K562 (cell line): Measurements from ENCODE around the gene RNF138. TPM values are rescaled to one million over a fixed set of nuclear protein-coding genes. Genes with fewer than 3 reads are reported as not detected.
A peak's percentile ranks its signal among the peaks of the same experiment; 100 is the strongest.

Experiments
- ATAC-seq: fragments of 200-7000 bp; cut with Tn5 transposase; 3 replicates; pipeline ENCODE4 v1.9.1; 2020; ENCODE audit warnings: moderate library complexity
- BruUV-seq: library from RNA; stranded (reverse); fragments of 400-500 nt; replicated peaks from 2 replicates; lab custom pipeline; 2021; lab: Mats Ljungman, UMichigan
- CTCF ChIA-PET: fragments of 300-600 bp; formaldehyde crosslinking; extraction: SDS; loops from one replicate; lab custom pipeline; 2021; ENCODE audit warnings: low intra/inter-chr PET ratio; lab: Yijun Ruan, JAX
- POLR2A ChIA-PET: fragments of 300-600, 350-650 bp; sonication (Branson Sonifier 250); formaldehyde crosslinking; extraction: SDS; loops from one replicate; lab custom pipeline; 2021; ENCODE audit warnings: antibody characterized with exemption, inconsistent platforms; lab: Yijun Ruan, JAX
- DNase-seq, 4 experiments: peaks; one replicate each; pipeline versions ENCODE4 v3.0.0 to v3.0.0-alpha.2; 2011 to 2018; ENCODE audit warnings: low spot score in 3 of 4, mixed read lengths in 3 of 4; ENCODE audit errors: extremely low read depth in 1 of 4
- FAIRE-seq: peaks from 2 replicates; lab custom pipeline; 2011; peaks lifted over from hg19 to GRCh38; lab: Jason Lieb, UNC
- H2AFZ ChIP-seq: 2 replicates; pipeline ENCODE4 v1.6.0; 2011; ENCODE audit warnings: low read depth, low read length, control low read depth, inconsistent platforms
- H3K27ac ChIP-seq: fragments of 200-600 bp; 3 replicates; pipeline ENCODE4 v1.8.0; 2011; ENCODE audit warnings: low read depth, mild to moderate bottlenecking, control low read depth, inconsistent platforms, low read length, moderate library complexity, mixed read lengths; ENCODE audit errors: extremely low read depth
- H3K27me3 ChIP-seq, 2 experiments: fragments of 300-600 bp in 1 of 2; 2 replicates in 1 of 2; 3 replicates in 1 of 2; pipeline versions ENCODE4 v1.6.0 to v1.8.0; 2011; ENCODE audit warnings: inconsistent platforms in 2 of 2, low read length in 2 of 2, mild to moderate bottlenecking in 1 of 2, mixed read lengths in 1 of 2, moderate library complexity in 1 of 2; ENCODE audit not compliant: control insufficient read depth in 2 of 2, insufficient read depth in 2 of 2
- H3K36me3 ChIP-seq: fragments of 300-600 bp; 3 replicates; pipeline ENCODE4 v1.8.0; 2011; ENCODE audit warnings: mild to moderate bottlenecking, low read length, inconsistent platforms; ENCODE audit not compliant: control insufficient read depth, insufficient read depth
- H3K4me1 ChIP-seq, 2 experiments: fragments of 200-600 bp in 1 of 2; replicated peaks in 1 of 2; 2 replicates in 1 of 2; 3 replicates in 1 of 2; pipeline versions ENCODE4 v1.5.1 to v1.8.0; 2011; ENCODE audit warnings: inconsistent platforms in 2 of 2, low read length in 2 of 2, mild to moderate bottlenecking in 1 of 2, mixed read lengths in 1 of 2, moderate library complexity in 1 of 2; ENCODE audit not compliant: control insufficient read depth in 2 of 2, insufficient read depth in 2 of 2
- H3K4me2 ChIP-seq: 2 replicates; pipeline ENCODE4 v1.6.1; 2011; ENCODE audit warnings: low read length, control low read depth, inconsistent platforms, mixed read lengths; ENCODE audit not compliant: insufficient read depth
- H3K4me3 ChIP-seq: fragments of 200-600 bp; sonication (generic), shearing (Covaris generic); 2 replicates; pipeline ENCODE4 v1.5.1; 2016; ENCODE audit warnings: control low read depth, inconsistent platforms
- H3K79me2 ChIP-seq: fragments of 200-600 bp; 3 replicates; pipeline ENCODE4 v1.8.0; 2011; ENCODE audit warnings: low read length, inconsistent platforms; ENCODE audit not compliant: control insufficient read depth, insufficient read depth
- H3K9ac ChIP-seq, 2 experiments: 2 replicates each; pipeline versions ENCODE4 v1.6.0 to v1.6.1; 2011; ENCODE audit warnings: low read depth in 2 of 2, low read length in 2 of 2, control low read depth in 1 of 2, inconsistent platforms in 1 of 2, mild to moderate bottlenecking in 1 of 2, mixed read lengths in 1 of 2; ENCODE audit not compliant: insufficient read depth in 1 of 2
- H3K9me1 ChIP-seq: one replicate; pipeline ENCODE4 v1.6.0; 2011; ENCODE audit warnings: inconsistent platforms, mild to moderate bottlenecking, low read length, moderate library complexity; ENCODE audit not compliant: control insufficient read depth, insufficient read depth
- H3K9me3 ChIP-seq: replicated peaks from 2 replicates; pipeline ENCODE4 v1.5.1; 2011; ENCODE audit warnings: low read depth, low read length, inconsistent platforms; ENCODE audit not compliant: control insufficient read depth, insufficient read depth
- H4K20me1 ChIP-seq: replicated peaks from 2 replicates; pipeline ENCODE4 v1.6.1; 2011; ENCODE audit warnings: low read length, inconsistent platforms, mixed read lengths; ENCODE audit not compliant: control insufficient read depth, insufficient read depth
- ASH1L ChIP-seq: fragments of 450-650 bp; IDR thresholded peaks from 2 replicates; pipeline ENCODE4 v1.6.1; 2018; ENCODE audit warnings: borderline replicate concordance, mild to moderate bottlenecking, low read depth; ENCODE audit not compliant: partially characterized antibody
- ATF7 ChIP-seq: fragments of 450-650 bp; IDR thresholded peaks from 2 replicates; pipeline ENCODE4 v1.7.1; 2014; ENCODE audit warnings: mild to moderate bottlenecking, moderate library complexity
- BCOR ChIP-seq: fragments of 450-650 bp; IDR thresholded peaks from 2 replicates; pipeline ENCODE4 v1.6.1; 2016
- CEBPB ChIP-seq: fragments of 450-650 bp; IDR thresholded peaks from 2 replicates; pipeline ENCODE4 v1.6.1; 2016; ENCODE audit warnings: missing genetic modification characterization, missing compliant biosample characterization
- CEBPG ChIP-seq, 3 experiments: fragments of 200-800 bp in 1 of 3; sonication (Bioruptor generic) in 1 of 3; sonication (generic) in 1 of 3; formaldehyde crosslinking in 1 of 3; IDR thresholded peaks in 2 of 3; conservative IDR thresholded peaks in 1 of 3; 2 replicates each; pipeline versions ENCODE4 v1.6.1 to v1.8.0; 2016 to 2022; ENCODE audit warnings: missing compliant biosample characterization in 2 of 3, missing genetic modification characterization in 2 of 3, mild to moderate bottlenecking in 1 of 3, missing genetic modification reagents in 1 of 3
- FOXA1 ChIP-seq: fragments of 450-650 bp; IDR thresholded peaks from 2 replicates; pipeline ENCODE4 v1.6.1; 2016; ENCODE audit warnings: mild to moderate bottlenecking, borderline replicate concordance
- HNRNPLL ChIP-seq: fragments of 200-400 bp; formaldehyde crosslinking; IDR thresholded peaks from 2 replicates; pipeline ENCODE4 v1.6.1; 2017; ENCODE audit warnings: low read length, low read depth, mild to moderate bottlenecking; ENCODE audit not compliant: poor library complexity, severe bottlenecking
- NFE2L1 ChIP-seq: fragments of 450-650 bp; IDR thresholded peaks from 2 replicates; pipeline ENCODE4 v1.6.1; 2016; ENCODE audit warnings: missing genetic modification characterization, low read depth, mild to moderate bottlenecking, missing compliant biosample characterization, moderate library complexity, borderline replicate concordance
- NONO ChIP-seq, 2 experiments: fragments of 200-400 bp in 1 of 2; fragments of 450-650 bp in 1 of 2; formaldehyde crosslinking in 1 of 2; IDR thresholded peaks; 2 replicates each; pipeline ENCODE4 v1.6.1; 2017; ENCODE audit warnings: low read depth in 2 of 2, mild to moderate bottlenecking in 2 of 2, moderate library complexity in 2 of 2, low read length in 1 of 2
- RB1 ChIP-seq: fragments of 450-650 bp; IDR thresholded peaks from 2 replicates; pipeline ENCODE4 v1.6.1; 2017; ENCODE audit warnings: low read depth, mild to moderate bottlenecking
- RBM25 ChIP-seq: fragments of 200-400 bp; formaldehyde crosslinking; IDR thresholded peaks from 2 replicates; pipeline ENCODE4 v1.6.1; 2018; ENCODE audit warnings: low read length, low read depth, moderate library complexity; ENCODE audit not compliant: severe bottlenecking
- RCOR1 ChIP-seq, 2 experiments: IDR thresholded peaks; 2 replicates each; pipeline ENCODE4 v1.6.1; 2012; ENCODE audit warnings: low read depth in 2 of 2, low read length in 2 of 2, borderline replicate concordance in 1 of 2, improper control_type of control experiment in 1 of 2
- SMAD1 ChIP-seq: fragments of 150-350 bp; IDR thresholded peaks from 2 replicates; pipeline ENCODE4 v1.6.1; 2014; ENCODE audit warnings: low read length, low read depth; ENCODE audit not compliant: partially characterized antibody
- TAF15 ChIP-seq: fragments of 200-400 bp; formaldehyde crosslinking; IDR thresholded peaks from 2 replicates; pipeline ENCODE4 v1.6.1; 2017; ENCODE audit warnings: mild to moderate bottlenecking, low read depth, low read length, moderate library complexity
- TOE1 ChIP-seq, 2 experiments: fragments of 450-650 bp in 1 of 2; sonication (generic) in 1 of 2; formaldehyde crosslinking in 1 of 2; IDR thresholded peaks; 2 replicates each; pipeline versions ENCODE4 v1.7.1 to v1.8.0; 2016 to 2022; ENCODE audit warnings: borderline replicate concordance in 2 of 2, mild to moderate bottlenecking in 2 of 2, antibody characterized with exemption in 1 of 2, inconsistent platforms in 1 of 2, low read depth in 1 of 2, missing genetic modification reagents in 1 of 2, moderate library complexity in 1 of 2
- XRCC4 ChIP-seq: IDR thresholded peaks from one replicate; pipeline ENCODE4 v1.6.1; 2011; ENCODE audit not compliant: insufficient read depth, insufficient read length; ENCODE audit errors: extremely low read depth
- ZFP36 ChIP-seq: fragments of 150-350 bp; IDR thresholded peaks from 2 replicates; pipeline ENCODE4 v1.6.1; 2018; ENCODE audit warnings: low read length, low read depth; ENCODE audit not compliant: partially characterized antibody
- WGBS: fragments of 100-300 bp; shearing (Covaris generic); methylation state at CpG from one replicate; pipeline ENCODE4 v1.1.6; 2016; ENCODE audit warnings: low coverage, mixed read lengths; ENCODE audit not compliant: insufficient coverage; ENCODE audit errors: missing lambda C conversion rate; 5-methylcytosine and 5-hydroxymethylcytosine counted together
- in situ Hi-C: fragments of 300-500 bp; cut with MboI; formaldehyde crosslinking; loops from 4 replicates; pipeline ENCODE4 v1.15.0; 2018; ENCODE audit warnings: inconsistent platforms, mixed read lengths
- intact Hi-C: fragments of 100-400 bp; cut with micrococcal nuclease; formaldehyde crosslinking; loops from 2 replicates; pipeline ENCODE4 v1.14.2; 2022
- polyA plus RNA-seq, 8 experiments: library from polyadenylated mRNA; depleted of rRNA in 4 of 8; stranded (reverse) in 5 of 8; unstranded in 3 of 8; fragments of >200 nt; fragmentation: Nextera tagmentation in 2 of 8; fragmentation: Illumina TruSeq in 1 of 8; extraction: Ambion mirVana in 2 of 8; extraction: Trizol in 1 of 8; gene quantifications; 2 replicates each; pipeline versions ENCODE4 v1.2.1 to v1.2.3, GENCODE V29; 2011 to 2014; ENCODE audit warnings: inconsistent platforms in 1 of 8, missing spikeins in 1 of 8
- total RNA-seq, 7 experiments: library from RNA; depleted of rRNA in 6 of 7; stranded (reverse); fragments of >200 nt in 6 of 7; fragmentation: Illumina TruSeq in 2 of 7; extraction: Trizol in 2 of 7; gene quantifications; 2 replicates each; pipeline versions ENCODE4 v1.2.1 to v1.2.3, GENCODE V29; 2011 to 2021; ENCODE audit warnings: low replicate concordance in 1 of 7
- TF ChIP-seq, protein P1 (sequence below): fragments of 450-650 bp; formaldehyde crosslinking; IDR thresholded peaks from 2 replicates; pipeline ENCODE4 v1.4.0; 2022; ENCODE audit warnings: missing genetic modification characterization
- TF ChIP-seq, protein P2 (sequence below): fragments of 250-450 bp; sonication (Bioruptor Pico); IDR thresholded peaks from 2 replicates; pipeline ENCODE4 v1.4.0; 2020; ENCODE audit warnings: mild to moderate bottlenecking

RNF138 gene
- total and polyA plus RNA-seq, 9 of the 15 experiments (the other 6 are each of a cell fraction or from before 2014, with no cell fraction given): 47.6 to 100 (median 62.5) TPM

GRCh38 chr18:32048507-32049091, 43.1 kb upstream of the RNF138 start:
- no peak for DNase-seq
- Histone ChIP-seq H3K27ac (no peak overlapping the region), H3K4me1 (no peaks in the 10 kb centered on the region), H3K36me3 (no peaks in the 10 kb centered on the region), H3K27me3 (peaks cover 0 to 4% of the 10 kb centered on the region in 2 experiments; a peak in 3 of 5 replicates), H2AFZ (no peak overlapping the region), H3K9me1 (no peaks in the 10 kb centered on the region), H3K4me3 (no peak overlapping the region), H3K9ac (no peak overlapping the region), H4K20me1 (no peaks in the 10 kb centered on the region), H3K79me2 (no peaks in the 10 kb centered on the region), H3K9me3 (no peaks in the 10 kb centered on the region), H3K4me2 (no peak overlapping the region)
- FAIRE-seq: no peak
- in situ Hi-C loops (no loop called here), intact Hi-C loops (no loop called here)
- CTCF ChIA-PET: no interaction called here
- no TSS peak for BruUV-seq
- peak; percentile 47 for ATAC-seq
- POLR2A ChIA-PET: interaction anchor here (0.9 kb wide), 1 partner anchor 12 kb away, joined by 3 read pairs; no protein-coding TSS in a partner anchor
- 2% methylated on average over 4 of the region's 4 CpGs for WGBS
- no peak for TF ChIP-seq SMAD1
- TF ChIP-seq RBM25: peak; percentile 56
- no peak for TF ChIP-seq RB1
- TF ChIP-seq XRCC4: no peak
- no peak for TF ChIP-seq RCOR1 (IDR thresholded peaks at IDR 0.05; ENCODE audit: borderline replicate concordance in 1 of 2, low read depth in 2 of 2, low read length in 2 of 2)
- no peak for TF ChIP-seq ATF7
- TF ChIP-seq TOE1 (IDR thresholded peaks at IDR 0.05; ENCODE audit: borderline replicate concordance): no peak
- TF ChIP-seq TOE1 (CRISPR knock-in tag; IDR thresholded peaks at IDR 0.05; ENCODE audit: borderline replicate concordance, low read depth): no peak
- peak; percentile 78 for TF ChIP-seq CEBPB (tag)
- TF ChIP-seq, protein P1, sequence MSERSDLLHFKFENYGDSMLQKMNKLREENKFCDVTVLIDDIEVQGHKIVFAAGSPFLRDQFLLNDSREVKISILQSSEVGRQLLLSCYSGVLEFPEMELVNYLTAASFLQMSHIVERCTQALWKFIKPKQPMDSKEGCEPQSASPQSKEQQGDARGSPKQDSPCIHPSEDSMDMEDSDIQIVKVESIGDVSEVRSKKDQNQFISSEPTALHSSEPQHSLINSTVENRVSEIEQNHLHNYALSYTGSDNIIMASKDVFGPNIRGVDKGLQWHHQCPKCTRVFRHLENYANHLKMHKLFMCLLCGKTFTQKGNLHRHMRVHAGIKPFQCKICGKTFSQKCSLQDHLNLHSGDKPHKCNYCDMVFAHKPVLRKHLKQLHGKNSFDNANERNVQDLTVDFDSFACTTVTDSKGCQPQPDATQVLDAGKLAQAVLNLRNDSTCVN (CRISPR knock-in tag): no peak
- 0 out of 2 replicates have a peak, but pooled peaks have one; percentile 11 for TF ChIP-seq BCOR
- no peak for TF ChIP-seq ASH1L
- TF ChIP-seq TAF15: no peak
- no peak for TF ChIP-seq FOXA1
- TF ChIP-seq, protein P2, sequence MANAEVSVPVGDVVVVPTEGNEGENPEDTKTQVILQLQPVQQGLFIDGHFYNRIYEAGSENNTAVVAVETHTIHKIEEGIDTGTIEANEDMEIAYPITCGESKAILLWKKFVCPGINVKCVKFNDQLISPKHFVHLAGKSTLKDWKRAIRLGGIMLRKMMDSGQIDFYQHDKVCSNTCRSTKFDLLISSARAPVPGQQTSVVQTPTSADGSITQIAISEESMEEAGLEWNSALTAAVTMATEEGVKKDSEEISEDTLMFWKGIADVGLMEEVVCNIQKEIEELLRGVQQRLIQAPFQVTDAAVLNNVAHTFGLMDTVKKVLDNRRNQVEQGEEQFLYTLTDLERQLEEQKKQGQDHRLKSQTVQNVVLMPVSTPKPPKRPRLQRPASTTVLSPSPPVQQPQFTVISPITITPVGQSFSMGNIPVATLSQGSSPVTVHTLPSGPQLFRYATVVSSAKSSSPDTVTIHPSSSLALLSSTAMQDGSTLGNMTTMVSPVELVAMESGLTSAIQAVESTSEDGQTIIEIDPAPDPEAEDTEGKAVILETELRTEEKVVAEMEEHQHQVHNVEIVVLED (CRISPR knock-in tag): no peak
- no peak for TF ChIP-seq HNRNPLL
- TF ChIP-seq NONO (IDR thresholded peaks at IDR 0.05; ENCODE audit: low read depth in 2 of 2, low read length in 1 of 2): no peak
- TF ChIP-seq CEBPG (CRISPR knock-in tag; IDR thresholded peaks at IDR 0.05): no peak
- TF ChIP-seq CEBPG (tag; conservative IDR thresholded peaks at IDR 0.05 in 1 of 2, IDR thresholded peaks at IDR 0.05 in 1 of 2): peak in 1 of 2 experiments; percentile 61; a peak in 1 of 4 replicates
- TF ChIP-seq NFE2L1 (tag): no peak
- TF ChIP-seq ZFP36: peak; percentile 19
